Mesothelial cell of epicardium (in vitro differentiated cells): ENCODE measurements around the gene SAMD7. TPM values are rescaled to one million over a fixed set of nuclear protein-coding genes. Genes with fewer than 3 reads are reported as not detected.

Experiments
- DNase-seq, 2 experiments: peaks; one replicate each; pipeline ENCODE4 v3.0.0; 2021; ENCODE audit warnings: low spot score in 2 of 2; ENCODE audit not compliant: unreplicated experiment in 2 of 2
- H3K27ac Mint-ChIP-seq: 2 replicates; pipeline ENCODE4 v1.8.0; 2021; ENCODE audit warnings: mixed read lengths
- H3K27me3 Mint-ChIP-seq: 2 replicates; pipeline ENCODE4 v1.8.0; 2021; ENCODE audit warnings: low read depth, mixed read lengths
- H3K36me3 Mint-ChIP-seq: 2 replicates; pipeline ENCODE4 v1.8.0; 2021; ENCODE audit warnings: mixed read lengths
- H3K4me1 Mint-ChIP-seq: 2 replicates; pipeline ENCODE4 v1.8.0; 2021; ENCODE audit warnings: mixed read lengths
- H3K4me3 Mint-ChIP-seq: 2 replicates; pipeline ENCODE4 v1.8.0; 2021; ENCODE audit warnings: mild to moderate bottlenecking, moderate library complexity, mixed read lengths
- H3K9me3 Mint-ChIP-seq: 2 replicates; pipeline ENCODE4 v1.8.0; 2021; ENCODE audit warnings: mixed read lengths
- CTCF ChIP-seq: fragments of 200-600 bp; sonication (generic); IDR thresholded peaks from one replicate; pipeline ENCODE4 v1.5.0; 2021; ENCODE audit warnings: antibody characterized with exemption; ENCODE audit not compliant: unreplicated experiment
- total RNA-seq: library from RNA; stranded (reverse); gene quantifications from 3 replicates; pipeline ENCODE4 v1.2.1, GENCODE V29; 2021

SAMD7 gene
- total RNA-seq, 1 donor from 2014 or later, result not detected

- TF ChIP-seq CTCF, result no peak
- DNase-seq, result no peak
- Mint-ChIP-seq H3K4me1 (peaks cover 32% of the 10 kb centered on the region), H3K36me3 (peaks cover 13% of the 10 kb centered on the region), H3K9me3 (no peaks in the 10 kb centered on the region), H3K4me3 (no peak overlapping the region), H3K27me3 (no peaks in the 10 kb centered on the region), H3K27ac (no peak overlapping the region)
These were observed 60.1 kb downstream of the SAMD7 start for GRCh38 chr3:169971522-169971921.

- Mint-ChIP-seq H3K27ac (no peak overlapping the region), H3K27me3 (no peaks in the 10 kb centered on the region), H3K9me3 (no peaks in the 10 kb centered on the region), H3K4me1 (no peaks in the 10 kb centered on the region), H3K4me3 (no peak overlapping the region), H3K36me3 (peaks cover 49% of the 10 kb centered on the region)
- no peak for DNase-seq
- no peak for TF ChIP-seq CTCF
These were observed 68.7 kb downstream of the SAMD7 start for GRCh38 chr3:169980055-169980454.

- Mint-ChIP-seq H3K27ac (no peak overlapping the region), H3K36me3 (peaks cover 52% of the 10 kb centered on the region), H3K9me3 (no peaks in the 10 kb centered on the region), H3K27me3 (no peaks in the 10 kb centered on the region), H3K4me1 (no peaks in the 10 kb centered on the region), H3K4me3 (no peak overlapping the region)
- no peak for TF ChIP-seq CTCF
- no peak for DNase-seq
These were observed 72.9 kb downstream of the SAMD7 start for GRCh38 chr3:169984292-169984691.

Other genes with a start within 250 kb of the SAMD7 start
- gene MECOM, start 247.9 kb upstream of the SAMD7 start, total RNA-seq, result 29.2 to 32.8 TPM (median 30.2 TPM) in 3 replicates
- gene TERC, start 146.5 kb upstream of the SAMD7 start, total RNA-seq, result 4.7 to 11.8 TPM (median 6.5 TPM) in 3 replicates
- 3.1 to 3.8 TPM (median 3.5 TPM) in 3 replicates for gene ACTRT3, start 142.0 kb upstream of the SAMD7 start, total RNA-seq
- 16.8 to 17.3 TPM (median 17.1 TPM) in 3 replicates for gene MYNN, start 138.2 kb upstream of the SAMD7 start, total RNA-seq
- gene LRRIQ4, start 98.7 kb upstream of the SAMD7 start, total RNA-seq, result 0.11 to 0.31 TPM (median 0.16 TPM) in 3 replicates
- 4.3 to 5.3 TPM (median 5.1 TPM) in 3 replicates for gene LRRC34, start 98.7 kb upstream of the SAMD7 start, total RNA-seq
- not detected in 3 replicates for gene LRRC31, start 41.6 kb upstream of the SAMD7 start, total RNA-seq
- 104 to 118 TPM (median 112 TPM) in 3 replicates for gene SEC62, start 55.2 kb downstream of the SAMD7 start, total RNA-seq
- gene GPR160, start 126.4 kb downstream of the SAMD7 start, total RNA-seq, result 0.44 to 1.0 TPM (median 0.45 TPM) in 3 replicates